Loucy (cell line): ENCODE results near the gene AGBL3.

Source experiments
- CTCF ChIP-seq: fragments of 200-600 bp; sonication (generic); conservative IDR thresholded peaks from 2 replicates; pipeline ENCODE4 v1.5.1; 2014; ENCODE audit warnings: mild to moderate bottlenecking, antibody characterized with exemption, low read length
- EZH2phosphoT487 ChIP-seq: fragments of 200-600 bp; IDR thresholded peaks from 2 replicates; pipeline ENCODE4 v1.6.1; 2018; ENCODE audit warnings: antibody characterized with exemption, mild to moderate bottlenecking, moderate library complexity, borderline replicate concordance

DNA sequence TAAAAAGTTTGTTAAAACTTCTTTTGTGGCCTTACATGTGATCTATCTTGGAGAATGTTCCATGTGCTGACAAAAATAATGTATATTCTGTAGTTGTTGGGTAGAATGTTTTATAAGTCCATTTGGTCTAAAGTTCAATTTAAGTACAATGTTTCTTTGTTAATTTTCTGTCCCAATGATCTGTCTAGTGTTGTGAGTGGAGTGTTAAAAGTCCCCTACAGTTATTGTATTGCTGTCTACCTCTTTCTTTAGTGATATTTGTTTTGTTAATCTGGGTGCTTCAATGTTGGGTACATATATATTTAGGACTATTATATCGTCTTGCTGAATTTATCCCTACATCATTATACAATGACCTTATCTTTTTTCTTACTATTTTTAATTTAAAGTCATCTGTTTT lies 168.4 kb downstream of the AGBL3 start:
- TF ChIP-seq EZH2phosphoT487 (no peak), CTCF (no peak)
